ENCODE results near the gene ATRNL1.

The ATRNL1 gene

DNA sequence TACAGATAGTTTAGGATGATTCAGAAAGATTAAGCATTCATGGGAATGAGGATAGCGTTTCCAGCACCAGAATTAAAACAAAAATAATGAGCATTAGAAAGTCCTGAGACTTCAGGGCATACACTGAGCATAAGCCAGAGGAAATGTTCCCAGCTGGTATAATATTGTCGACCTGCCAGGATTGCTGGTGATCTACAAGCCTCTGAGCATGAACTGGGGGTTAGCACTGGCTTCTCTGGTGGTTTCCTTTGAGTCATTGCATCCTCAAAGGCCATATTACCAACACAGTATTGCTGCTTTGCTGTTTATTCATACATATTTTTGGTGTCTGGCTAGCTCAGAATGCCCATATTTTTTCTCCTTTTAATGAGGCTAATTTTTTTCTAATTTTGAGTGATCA lies 10.7 kb upstream of the ATRNL1 start:
- ChIA-PET POLR2A (no interaction called here), CTCF (no interaction called here)
- no peak overlapping the region for H3K4me3 ChIP-seq (ENCODE audit: low read depth, low read length)
- TF ChIP-seq, protein P1, sequence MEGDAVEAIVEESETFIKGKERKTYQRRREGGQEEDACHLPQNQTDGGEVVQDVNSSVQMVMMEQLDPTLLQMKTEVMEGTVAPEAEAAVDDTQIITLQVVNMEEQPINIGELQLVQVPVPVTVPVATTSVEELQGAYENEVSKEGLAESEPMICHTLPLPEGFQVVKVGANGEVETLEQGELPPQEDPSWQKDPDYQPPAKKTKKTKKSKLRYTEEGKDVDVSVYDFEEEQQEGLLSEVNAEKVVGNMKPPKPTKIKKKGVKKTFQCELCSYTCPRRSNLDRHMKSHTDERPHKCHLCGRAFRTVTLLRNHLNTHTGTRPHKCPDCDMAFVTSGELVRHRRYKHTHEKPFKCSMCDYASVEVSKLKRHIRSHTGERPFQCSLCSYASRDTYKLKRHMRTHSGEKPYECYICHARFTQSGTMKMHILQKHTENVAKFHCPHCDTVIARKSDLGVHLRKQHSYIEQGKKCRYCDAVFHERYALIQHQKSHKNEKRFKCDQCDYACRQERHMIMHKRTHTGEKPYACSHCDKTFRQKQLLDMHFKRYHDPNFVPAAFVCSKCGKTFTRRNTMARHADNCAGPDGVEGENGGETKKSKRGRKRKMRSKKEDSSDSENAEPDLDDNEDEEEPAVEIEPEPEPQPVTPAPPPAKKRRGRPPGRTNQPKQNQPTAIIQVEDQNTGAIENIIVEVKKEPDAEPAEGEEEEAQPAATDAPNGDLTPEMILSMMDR (IDR thresholded peaks at IDR 0.05; ENCODE audit: insufficient read depth, low read length, missing control alignments), result no peak
- no peak for DNase-seq (ENCODE audit: low read depth, low spot score)

DNA sequence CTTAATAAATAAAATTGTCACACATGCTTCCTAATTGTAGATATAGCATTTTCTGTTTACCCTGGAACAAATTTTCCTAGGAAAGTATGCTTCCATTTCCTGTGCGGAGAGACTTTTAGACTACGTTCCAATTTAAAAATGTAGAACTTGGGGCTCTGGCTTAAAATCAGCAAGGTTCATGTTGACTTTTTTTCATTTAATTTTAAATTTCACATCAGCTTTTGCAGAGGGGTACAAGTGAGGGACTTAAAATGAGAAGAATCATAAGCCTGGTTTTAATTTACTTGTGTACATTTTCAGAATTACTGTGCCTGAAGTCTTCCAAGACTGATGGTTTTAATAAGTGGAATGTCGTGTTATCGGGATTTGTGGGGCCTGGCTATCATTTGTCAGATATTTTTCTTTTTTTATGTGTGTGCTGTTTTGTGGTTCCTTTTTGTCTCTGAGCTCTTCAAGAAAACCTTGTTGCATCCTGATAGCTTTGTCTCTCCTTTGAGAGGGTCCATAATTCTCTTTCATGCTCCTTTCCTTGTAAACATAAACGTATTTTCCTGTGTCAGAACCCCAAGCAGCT lies 8.8 kb upstream of the ATRNL1 start:
- DNase-seq (ENCODE audit: low read depth, low spot score), result no peak
- ChIA-PET CTCF (no interaction called here), POLR2A (no interaction called here)
- TF ChIP-seq, protein P1 (IDR thresholded peaks at IDR 0.05; ENCODE audit: insufficient read depth, low read length, missing control alignments), result no peak
- no peak overlapping the region for H3K4me3 ChIP-seq (ENCODE audit: low read depth, low read length)

DNA sequence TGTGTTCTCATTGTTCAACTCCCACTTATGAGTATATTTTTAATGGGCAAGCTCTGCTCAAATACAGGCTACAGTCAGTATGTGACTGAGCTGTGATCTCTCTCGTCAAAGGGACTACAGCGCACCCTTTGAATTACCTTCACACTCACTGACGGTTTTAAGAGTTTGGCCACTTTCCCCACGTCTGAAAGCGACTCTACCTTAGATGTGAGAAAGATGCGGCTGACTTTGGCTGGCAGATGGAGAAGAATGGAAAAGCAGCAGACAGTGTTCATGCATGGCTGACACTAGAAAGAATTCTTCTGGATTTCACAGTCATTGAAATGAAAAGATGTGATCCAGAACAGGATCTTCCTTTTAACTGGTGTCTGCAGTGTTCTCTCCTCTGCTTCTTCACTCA lies 2.0 kb upstream of the ATRNL1 start:
- POLR2A ChIA-PET, result no interaction called here

DNA sequence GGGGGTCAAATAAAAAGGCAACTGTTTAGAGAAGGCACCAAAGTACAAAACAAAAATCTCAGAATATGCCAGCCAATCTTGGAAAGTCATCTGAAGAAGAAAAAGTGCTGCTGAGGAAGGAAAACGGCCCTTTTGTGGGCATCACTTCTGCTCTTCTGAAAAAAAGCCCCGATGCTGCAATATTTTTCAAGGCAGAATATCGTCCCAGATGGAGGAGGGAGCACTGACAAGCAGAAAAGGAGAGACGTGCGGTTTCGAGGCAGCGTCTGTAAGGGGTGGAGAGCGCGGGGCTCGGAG lies 959 bp upstream of the ATRNL1 start:
- DNase-seq (ENCODE audit: low read depth, low spot score), result no peak
- POLR2A ChIA-PET, result no interaction called here
- H3K4me3 ChIP-seq (ENCODE audit: low read depth, low read length), result peak overlapping the region; percentile 62
- CTCF ChIA-PET, result no interaction called here
- TF ChIP-seq, protein P1 (IDR thresholded peaks at IDR 0.05; ENCODE audit: insufficient read depth, low read length, missing control alignments), result no peak

More for the DNA sequence above, 2.0 kb upstream of the ATRNL1 start:
- TF ChIP-seq, protein P1 (IDR thresholded peaks at IDR 0.05; ENCODE audit: insufficient read depth, low read length, missing control alignments), result no peak
- H3K4me3 ChIP-seq (ENCODE audit: low read depth, low read length), result no peak overlapping the region
- CTCF ChIA-PET, result interaction anchor here (1.1 kb wide), 1 partner anchor 214 kb away, joined by 3 read pairs; no protein-coding TSS in a partner anchor
- DNase-seq (ENCODE audit: low read depth, low spot score), result no peak

DNA sequence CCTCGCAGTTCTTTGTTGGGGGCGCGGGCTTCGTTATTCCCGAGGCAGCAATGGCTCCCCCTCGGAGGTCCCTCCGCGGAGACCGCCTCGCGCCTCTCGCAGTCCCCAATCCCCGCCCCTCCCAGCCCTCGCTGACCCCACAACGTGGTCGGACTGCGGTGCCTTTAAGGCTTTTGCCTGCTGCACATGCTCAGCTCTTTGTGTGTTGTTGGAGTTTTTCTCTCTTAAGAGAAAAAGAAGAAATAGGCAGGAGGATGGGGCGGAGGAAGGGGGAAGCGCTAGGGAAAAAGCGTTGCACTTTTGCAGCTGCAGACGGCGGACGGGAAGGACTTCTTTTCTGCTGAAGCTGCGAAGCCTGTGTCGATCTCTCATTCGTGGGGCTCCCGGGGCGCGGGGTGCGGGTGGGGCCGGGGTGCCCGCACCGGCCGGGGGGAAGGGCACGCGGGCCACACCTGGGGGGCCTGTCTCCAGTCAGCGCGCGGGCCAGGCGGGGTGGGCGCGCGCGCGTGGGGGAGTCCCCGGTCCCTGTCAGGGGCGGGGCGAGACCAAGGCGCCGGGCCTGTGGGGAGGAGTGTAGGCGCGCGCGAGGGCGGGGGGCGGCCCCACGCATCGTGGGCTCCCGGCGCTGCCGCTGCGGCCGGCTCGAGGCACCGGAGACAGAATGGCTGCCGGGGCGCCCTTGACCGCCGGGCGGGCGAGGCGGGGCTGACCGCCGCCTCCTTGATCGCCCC lies 445 bp upstream of the ATRNL1 start:
- TF ChIP-seq, protein P1 (IDR thresholded peaks at IDR 0.05; ENCODE audit: insufficient read depth, low read length, missing control alignments), result no peak
- ChIA-PET POLR2A (interaction anchor here (0.6 kb wide), 1 partner anchor 210 kb away, joined by 3 read pairs; no protein-coding TSS in a partner anchor), CTCF (no interaction called here)
- peak overlapping the region; percentile 62 for H3K4me3 ChIP-seq (ENCODE audit: low read depth, low read length)
- DNase-seq (ENCODE audit: low read depth, low spot score), result no peak

DNA sequence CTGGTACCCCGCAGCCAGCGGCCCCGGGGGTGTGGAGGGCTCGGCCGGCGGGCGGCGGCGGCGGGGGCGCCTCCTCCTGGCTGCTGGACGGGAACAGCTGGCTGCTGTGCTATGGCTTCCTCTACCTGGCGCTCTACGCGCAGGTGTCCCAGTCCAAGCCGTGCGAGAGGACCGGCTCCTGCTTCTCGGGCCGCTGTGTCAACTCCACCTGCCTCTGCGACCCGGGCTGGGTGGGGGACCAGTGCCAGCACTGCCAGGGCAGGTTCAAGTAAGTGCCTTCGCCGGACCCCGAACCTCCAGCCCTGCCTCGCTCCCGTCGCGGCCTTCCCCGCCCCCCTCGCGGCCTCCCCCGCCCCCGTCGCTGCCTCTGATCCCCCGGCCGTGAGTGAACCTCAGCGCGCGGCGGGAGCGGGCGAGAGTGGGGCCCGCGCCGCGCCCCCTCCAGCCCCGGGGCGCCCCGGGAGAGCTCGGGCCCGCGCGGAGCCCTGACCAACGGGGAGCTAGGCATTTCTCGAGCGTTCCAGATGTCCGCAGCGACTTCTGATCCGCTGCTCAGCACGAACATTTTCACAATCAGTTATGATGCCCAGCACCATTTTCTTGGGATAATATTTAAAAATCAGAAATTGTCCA lies 727 bp downstream of the ATRNL1 start:
- TF ChIP-seq, protein P1 (IDR thresholded peaks at IDR 0.05; ENCODE audit: insufficient read depth, low read length, missing control alignments), result peak; percentile 11
- POLR2A ChIA-PET, result no interaction called here
- no peak for DNase-seq (ENCODE audit: low read depth, low spot score)
- CTCF ChIA-PET, result interaction anchor here (1.0 kb wide), 2 partner anchors 10 to 217 kb away, joined by 3 to 4 read pairs; no protein-coding TSS in a partner anchor
- peak overlapping the region; percentile 62 for H3K4me3 ChIP-seq (ENCODE audit: low read depth, low read length)
